K562 (cell line): ENCODE results near the gene SUCO. TPM values are rescaled to one million over a fixed set of nuclear protein-coding genes. Genes with fewer than 3 reads are reported as not detected.
A peak's percentile ranks its signal among the peaks of the same experiment; 100 is the strongest.

Experiments used
- ATF6 ChIP-seq: sonication (generic); formaldehyde crosslinking; IDR thresholded peaks from 2 replicates; pipeline ENCODE4 v1.4.0; 2020; ENCODE audit warnings: mild to moderate bottlenecking, missing genetic modification reagents
- CCAR2 ChIP-seq: fragments of 200-400 bp; formaldehyde crosslinking; IDR thresholded peaks from 2 replicates; pipeline ENCODE4 v1.6.1; 2017; ENCODE audit warnings: mild to moderate bottlenecking, low read depth, low read length
- E2F3 ChIP-seq: fragments of 250-450 bp; sonication (Bioruptor Pico); IDR thresholded peaks from 2 replicates; pipeline ENCODE4 v1.4.0; 2020; ENCODE audit warnings: mild to moderate bottlenecking
- FOXJ2 ChIP-seq: fragments of 200-800 bp; sonication (Bioruptor generic); IDR thresholded peaks from 2 replicates; pipeline ENCODE4 v1.6.1; 2016; ENCODE audit warnings: missing genetic modification characterization, missing compliant biosample characterization
- GTF2F1 ChIP-seq: IDR thresholded peaks from 2 replicates; pipeline ENCODE4 v1.6.1; 2011; ENCODE audit warnings: low read depth, low read length, improper control_type of control experiment
- HMG20A ChIP-seq: fragments of 450-650 bp; formaldehyde crosslinking; conservative IDR thresholded peaks from 2 replicates; pipeline ENCODE4 v1.4.0; 2020; ENCODE audit warnings: mild to moderate bottlenecking, mixed read lengths
- MAFG ChIP-seq: fragments of 450-650 bp; conservative IDR thresholded peaks from 2 replicates; pipeline ENCODE4 v1.6.1; 2016; ENCODE audit warnings: missing genetic modification characterization, missing compliant biosample characterization
- NRF1 ChIP-seq, 2 experiments: fragments of 450-650 bp; IDR thresholded peaks in 1 of 2; conservative IDR thresholded peaks in 1 of 2; 2 replicates each; pipeline ENCODE4 v1.6.1; 2014; ENCODE audit warnings: mild to moderate bottlenecking in 2 of 2
- PYGO2 ChIP-seq: fragments of 450-650 bp; IDR thresholded peaks from 2 replicates; pipeline ENCODE4 v1.6.1; 2016; ENCODE audit warnings: mild to moderate bottlenecking, missing genetic modification characterization, moderate library complexity, missing compliant biosample characterization
- SNAPC5 ChIP-seq: fragments of 250-450 bp; sonication (Bioruptor Pico); IDR thresholded peaks from 2 replicates; pipeline ENCODE4 v1.8.0; 2021; ENCODE audit warnings: moderate library complexity, mild to moderate bottlenecking, inconsistent platforms
- SRSF3 ChIP-seq: fragments of 200-400 bp; formaldehyde crosslinking; IDR thresholded peaks from 2 replicates; pipeline ENCODE4 v1.6.1; 2016; ENCODE audit warnings: mild to moderate bottlenecking, low read length, moderate library complexity; ENCODE audit not compliant: insufficient read depth
- TCF3 ChIP-seq: sonication (generic); formaldehyde crosslinking; IDR thresholded peaks from 2 replicates; pipeline ENCODE4 v1.4.0; 2020; ENCODE audit warnings: mild to moderate bottlenecking, missing genetic modification reagents
- ZBTB5 ChIP-seq: fragments of 450-650 bp; IDR thresholded peaks from 2 replicates; pipeline ENCODE4 v1.6.1; 2017; ENCODE audit warnings: antibody characterized with exemption
- ZBTB8A ChIP-seq: fragments of 450-650 bp; IDR thresholded peaks from 2 replicates; pipeline ENCODE4 v1.6.1; 2018; ENCODE audit warnings: mild to moderate bottlenecking, moderate library complexity; ENCODE audit not compliant: partially characterized antibody
- ZFP1 ChIP-seq: fragments of 450-650 bp; formaldehyde crosslinking; IDR thresholded peaks from 2 replicates; pipeline ENCODE4 v1.4.0; 2020; ENCODE audit warnings: mild to moderate bottlenecking, mixed read lengths
- ZFP36 ChIP-seq: fragments of 150-350 bp; IDR thresholded peaks from 2 replicates; pipeline ENCODE4 v1.6.1; 2018; ENCODE audit warnings: low read length, low read depth; ENCODE audit not compliant: partially characterized antibody
- ZFX ChIP-seq: sonication (generic); formaldehyde crosslinking; IDR thresholded peaks from 2 replicates; pipeline ENCODE4 v1.8.0; 2022; ENCODE audit warnings: mild to moderate bottlenecking, missing genetic modification reagents, moderate library complexity
- polyA plus RNA-seq, 8 experiments: library from polyadenylated mRNA; depleted of rRNA in 4 of 8; stranded (reverse) in 5 of 8; unstranded in 3 of 8; fragments of >200 nt; fragmentation: Nextera tagmentation in 2 of 8; fragmentation: Illumina TruSeq in 1 of 8; extraction: Ambion mirVana in 2 of 8; extraction: Trizol in 1 of 8; gene quantifications; 2 replicates each; pipeline versions ENCODE4 v1.2.1 to v1.2.3, GENCODE V29; 2011 to 2014; ENCODE audit warnings: inconsistent platforms in 1 of 8, missing spikeins in 1 of 8
- total RNA-seq, 7 experiments: library from RNA; depleted of rRNA in 6 of 7; stranded (reverse); fragments of >200 nt in 6 of 7; fragmentation: Illumina TruSeq in 2 of 7; extraction: Trizol in 2 of 7; gene quantifications; 2 replicates each; pipeline versions ENCODE4 v1.2.1 to v1.2.3, GENCODE V29; 2011 to 2021; ENCODE audit warnings: low replicate concordance in 1 of 7
- TF ChIP-seq, protein P1 (sequence below), 2 experiments: fragments of 450-650 bp in 1 of 2; sonication (generic) in 1 of 2; formaldehyde crosslinking; conservative IDR thresholded peaks; 2 replicates each; pipeline versions ENCODE4 v1.4.0 to v1.8.1; 2020 to 2022; ENCODE audit warnings: mild to moderate bottlenecking in 1 of 2, missing genetic modification reagents in 1 of 2

Gene SUCO
- total and polyA plus RNA-seq, 9 of the 15 experiments (the other 6 are each of a cell fraction or from before 2014, with no cell fraction given): 2.5 to 20.6 (median 14.3) TPM

DNA sequence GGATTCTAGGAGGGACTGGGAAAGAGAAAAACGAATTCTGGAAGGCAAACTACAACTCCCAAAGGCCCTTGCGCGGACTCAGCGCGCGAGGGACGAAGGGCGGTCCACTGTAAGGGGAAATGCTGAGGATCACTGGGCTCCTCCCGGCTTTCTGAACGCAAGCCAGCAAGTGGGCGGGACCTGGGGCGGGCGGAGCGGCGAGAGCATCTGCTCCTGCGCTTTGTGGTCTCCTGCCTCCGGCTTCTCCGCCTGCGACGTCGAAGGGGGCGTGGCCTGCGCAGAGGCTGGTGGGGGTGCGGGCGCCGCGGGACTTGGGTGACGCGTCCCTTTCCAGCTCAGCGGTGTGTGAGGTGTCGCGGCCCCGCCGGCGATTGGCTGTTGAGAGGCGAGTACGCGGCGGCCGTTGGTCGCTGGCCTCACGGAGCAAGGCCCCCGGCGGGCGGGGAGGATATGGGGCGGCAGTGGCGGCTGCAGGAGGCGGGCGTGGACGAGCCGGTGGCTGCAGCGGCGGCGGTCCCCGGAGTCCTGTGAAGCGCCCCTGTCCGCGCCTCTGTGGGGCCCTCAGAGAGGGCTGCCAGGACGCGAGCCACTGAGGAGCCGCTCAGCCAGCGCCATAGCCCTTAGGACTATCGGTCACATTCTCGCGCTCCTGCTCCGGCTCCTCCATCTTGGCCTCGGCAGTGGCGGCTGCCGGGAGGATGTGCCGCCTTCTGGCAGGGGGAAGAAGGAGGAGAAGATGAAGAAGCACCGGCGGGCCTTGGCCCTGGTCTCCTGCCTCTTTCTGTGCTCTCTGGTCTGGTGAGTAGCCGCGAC, at the start of gene SUCO (continued):
- TF ChIP-seq ZBTB5 (no peak), E2F3 (CRISPR knock-in tag) (peak; percentile 89), MAFG (tag) (no peak), HMG20A (CRISPR knock-in tag) (0 out of 2 replicates have a peak, but pooled peaks have one; percentile 13), CCAR2 (no peak), NRF1 (conservative IDR thresholded peaks at IDR 0.05 in 1 of 2, IDR thresholded peaks at IDR 0.05 in 1 of 2) (peak; percentile 99), ATF6 (CRISPR knock-in tag) (no peak; the same call in 1 of the 2 replicates), GTF2F1 (no peak), PYGO2 (tag) (no peak), FOXJ2 (peak; percentile 84), SRSF3 (no peak), TCF3 (CRISPR knock-in tag) (peak; percentile 53), ZBTB8A (no peak), SNAPC5 (CRISPR knock-in tag) (no peak), ZFX (CRISPR knock-in tag) (peak; percentile 94), ZFP36 (peak; percentile 5), ZFP1 (no peak)
- TF ChIP-seq, protein P1, sequence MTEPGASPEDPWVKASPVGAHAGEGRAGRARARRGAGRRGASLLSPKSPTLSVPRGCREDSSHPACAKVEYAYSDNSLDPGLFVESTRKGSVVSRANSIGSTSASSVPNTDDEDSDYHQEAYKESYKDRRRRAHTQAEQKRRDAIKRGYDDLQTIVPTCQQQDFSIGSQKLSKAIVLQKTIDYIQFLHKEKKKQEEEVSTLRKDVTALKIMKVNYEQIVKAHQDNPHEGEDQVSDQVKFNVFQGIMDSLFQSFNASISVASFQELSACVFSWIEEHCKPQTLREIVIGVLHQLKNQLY (CRISPR knock-in tag; conservative IDR thresholded peaks at IDR 0.05): no peak; a peak in 2 of 4 replicates
